HG02884 (cell line): Measurements from ENCODE around the gene IKZF5.

Experiments
- ATAC-seq: cut with Tn5 transposase; IDR thresholded peaks from one replicate; pipeline ENCODE4 v1.9.1; 2021; ENCODE audit warnings: mild to moderate bottlenecking, moderate library complexity; ENCODE audit not compliant: unreplicated experiment

The IKZF5 gene

DNA sequence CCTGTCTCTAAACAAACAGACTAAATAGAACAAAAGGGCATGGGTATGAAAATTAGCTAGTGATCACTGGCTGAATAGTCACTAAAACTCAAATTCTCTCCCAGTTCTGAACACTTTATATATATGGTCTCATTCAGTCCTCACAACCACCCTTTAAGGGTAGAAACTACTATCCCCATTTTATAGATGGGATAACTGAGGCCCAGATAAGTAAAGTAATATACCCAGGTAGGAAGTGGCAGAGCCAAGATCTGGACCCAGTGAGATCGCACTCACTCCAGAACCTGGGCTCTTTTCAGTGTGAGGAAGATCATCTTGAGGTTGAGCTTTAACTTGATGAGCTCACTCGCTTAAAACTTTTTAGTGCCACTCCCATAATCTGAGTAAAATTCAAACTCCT lies 23.9 kb downstream of the IKZF5 start:
- no peak for ATAC-seq

DNA sequence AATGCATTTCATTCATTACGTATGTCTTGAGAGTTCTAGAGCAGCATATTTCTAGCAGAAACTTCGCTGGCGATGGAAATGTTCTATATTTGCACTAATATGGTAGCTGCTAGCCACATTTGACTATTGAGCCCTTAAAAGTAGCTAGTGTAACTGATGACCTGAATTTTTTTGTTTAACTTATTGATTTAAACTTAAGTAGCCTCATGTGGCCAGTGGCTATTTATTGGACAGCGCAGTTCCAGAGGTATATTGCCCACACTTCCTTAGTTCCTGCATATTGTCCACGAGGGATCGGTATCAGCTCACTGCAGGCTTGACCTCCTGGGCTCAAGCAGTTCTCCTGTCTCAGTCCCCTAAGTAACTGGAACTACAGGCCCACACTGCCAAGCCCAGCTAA lies 24.7 kb downstream of the IKZF5 start:
- ATAC-seq = no peak

DNA sequence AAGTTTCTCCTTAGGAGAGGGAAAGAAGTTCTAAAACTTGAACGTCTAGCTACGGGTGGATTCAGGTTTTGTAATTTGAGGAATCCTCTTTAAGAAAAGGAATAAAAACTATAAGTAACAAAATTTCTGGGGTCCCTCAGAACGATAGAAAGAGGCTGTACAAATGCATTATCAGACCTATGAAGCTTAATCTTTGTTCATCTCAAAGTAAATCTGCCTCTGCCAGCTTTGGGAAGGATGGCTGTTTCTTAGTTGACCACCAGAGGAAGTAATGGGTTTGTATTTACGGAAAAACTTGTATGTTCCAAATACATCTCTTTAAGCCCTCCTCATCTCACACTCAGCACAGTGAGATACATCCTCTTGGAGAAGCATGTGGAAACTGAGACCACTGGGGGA lies 27.5 kb downstream of the IKZF5 start:
- ATAC-seq = no peak

DNA sequence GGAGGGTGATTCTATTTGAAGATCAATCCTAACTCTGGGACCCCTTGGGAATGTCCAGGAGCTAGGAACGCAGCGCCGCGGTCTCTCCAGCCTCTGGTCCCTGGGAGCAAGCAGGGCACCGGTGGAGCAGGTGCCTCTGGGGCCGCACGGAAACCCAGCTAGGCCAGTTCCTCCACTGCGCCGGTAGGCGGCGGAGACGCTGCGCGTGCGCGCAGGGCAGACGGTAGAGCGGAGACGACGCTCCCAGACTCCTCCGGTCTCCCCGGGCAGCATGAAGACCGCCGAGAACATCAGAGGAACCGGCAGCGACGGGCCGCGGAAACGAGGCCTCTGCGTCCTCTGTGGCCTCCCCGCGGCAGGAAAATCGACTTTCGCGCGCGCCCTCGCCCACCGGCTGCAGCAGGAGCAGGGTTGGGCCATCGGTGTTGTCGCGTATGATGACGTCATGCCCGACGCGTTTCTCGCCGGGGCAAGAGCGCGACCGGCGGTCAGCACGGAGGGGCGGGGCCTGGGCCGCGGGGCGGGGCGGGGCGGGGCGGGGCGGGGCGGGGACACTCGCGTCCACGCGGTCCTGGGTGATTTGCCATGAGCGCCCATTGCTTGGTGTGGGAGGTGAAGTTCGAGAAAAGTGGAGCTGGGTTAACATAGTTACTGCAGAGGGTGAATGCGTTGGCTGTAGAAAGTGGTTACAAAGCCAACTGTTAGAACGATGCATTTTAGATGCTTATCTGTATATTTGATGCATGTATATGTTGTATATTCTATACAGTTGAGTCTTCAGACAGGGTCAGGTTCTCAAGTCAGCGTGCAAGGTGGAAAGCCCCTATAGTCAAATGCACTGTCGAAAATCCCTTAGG lies 28.2 kb downstream of the IKZF5 start, which contains the start of gene PSTK:
PSTK (plus strand) TSS at position 193 of the 857 bp plus-strand sequence; CDS start at position 272, 79 bp downstream.
- peak; percentile 93 for ATAC-seq

DNA sequence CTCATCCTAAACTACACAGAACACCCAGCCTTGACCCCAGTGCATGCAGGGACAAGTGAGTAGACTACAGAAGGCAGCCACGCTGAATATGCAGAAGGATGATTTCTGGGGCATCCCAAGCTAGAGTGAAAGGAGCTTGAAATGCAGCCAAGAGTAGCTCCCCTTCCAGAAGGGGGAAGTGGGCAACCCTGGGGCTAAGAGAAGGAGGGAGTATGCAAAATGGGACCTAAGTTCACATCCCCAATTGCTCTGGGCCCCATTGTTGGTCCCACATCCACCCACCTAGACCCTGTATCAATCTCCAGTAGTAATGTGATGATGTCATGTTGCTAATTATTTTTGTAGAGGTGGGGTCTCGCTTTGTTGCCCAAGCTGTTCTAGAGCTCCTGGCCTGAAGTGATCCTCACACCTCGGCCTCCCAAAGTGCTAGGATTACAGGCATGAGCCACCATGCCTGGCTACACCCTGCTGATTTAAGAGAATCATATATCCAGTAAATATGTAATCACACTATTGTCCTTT lies 34.0 kb downstream of the IKZF5 start:
- no peak for ATAC-seq

GRCh38 chr10:122974023-122974422 lies 34.6 kb downstream of the IKZF5 start:
- ATAC-seq = no peak

DNA sequence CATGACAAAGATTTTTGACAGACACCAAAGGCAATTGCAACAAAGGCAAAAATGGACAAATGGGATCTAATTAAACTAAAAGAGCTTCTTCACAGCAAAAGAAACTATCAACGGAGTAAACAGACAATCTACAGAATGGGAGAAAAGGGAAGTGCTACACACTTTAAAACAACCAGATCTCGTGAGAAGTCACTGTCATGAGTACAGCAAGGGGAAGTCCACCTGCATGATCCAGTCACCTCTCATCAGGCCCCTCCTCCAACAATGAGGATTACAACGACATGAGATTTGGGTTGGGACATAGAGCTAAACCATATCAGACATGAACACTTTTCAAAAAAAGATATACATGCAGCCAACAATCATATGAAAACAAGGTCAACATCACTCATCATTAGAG lies 39.9 kb downstream of the IKZF5 start:
- no peak for ATAC-seq

DNA sequence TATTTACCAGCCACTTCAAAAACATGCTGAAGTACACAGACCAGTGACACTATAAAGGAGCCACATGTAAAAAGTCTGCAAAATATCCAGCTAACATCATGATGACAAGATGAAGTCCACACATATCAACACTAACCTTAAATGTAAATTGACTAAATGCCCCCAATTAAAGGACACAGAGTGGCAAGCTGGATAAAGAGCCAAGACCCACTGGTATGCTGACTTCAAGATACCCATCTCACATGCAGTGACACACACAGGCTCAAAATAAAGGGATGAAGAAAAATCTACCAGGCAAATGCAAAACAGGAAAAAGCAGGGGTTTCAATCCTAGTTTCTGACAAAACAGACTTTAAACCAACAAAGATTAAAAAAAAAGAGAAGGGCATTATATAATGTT lies 41.7 kb downstream of the IKZF5 start:
- ATAC-seq = no peak

DNA sequence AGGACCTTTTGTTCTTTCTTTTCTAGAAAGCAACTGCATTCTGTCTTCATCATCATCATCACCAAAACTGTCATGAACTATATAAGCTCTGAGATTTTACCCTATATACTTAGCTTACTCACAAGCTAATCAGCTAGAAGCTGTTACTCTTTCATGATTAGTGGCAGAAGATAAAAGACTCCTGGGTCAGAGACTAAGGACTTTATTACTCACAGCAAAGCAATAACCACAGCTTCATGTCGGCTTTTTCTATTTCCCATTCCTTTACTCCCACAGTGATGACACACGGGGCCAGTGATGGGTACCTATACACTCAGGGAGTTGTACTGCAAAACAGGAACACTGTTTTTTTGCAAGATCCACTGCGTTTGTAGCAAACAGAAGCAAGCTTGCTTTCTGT lies 46.2 kb downstream of the IKZF5 start:
- no peak for ATAC-seq

GRCh38 chr10:122957474-122957873 lies 51.1 kb downstream of the IKZF5 start:
- no peak for ATAC-seq

DNA sequence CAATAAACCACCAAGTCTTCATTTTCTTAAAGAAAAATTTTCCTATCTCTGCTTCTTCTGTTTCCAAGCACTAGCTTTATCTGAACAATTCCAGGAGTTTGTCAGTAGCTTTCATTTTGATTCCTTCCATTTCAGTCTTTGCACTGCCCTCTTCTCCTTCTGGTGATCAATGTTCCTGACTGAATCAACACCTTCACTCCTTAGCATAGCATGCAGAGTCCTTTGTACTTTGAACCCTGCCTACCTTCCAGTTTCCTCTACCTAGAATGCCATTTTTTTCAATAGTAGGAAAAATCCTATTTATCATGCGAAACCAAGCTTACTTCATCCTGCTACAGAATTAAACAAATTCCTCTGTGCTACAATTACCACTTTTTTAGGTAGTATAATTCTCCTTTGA lies 52.7 kb downstream of the IKZF5 start:
- no peak for ATAC-seq

GRCh38 chr10:122954731-122955050 lies 53.9 kb downstream of the IKZF5 start:
- ATAC-seq = no peak

- ATAC-seq = peak; percentile 98
Measured at GRCh38 chr10:122953902-122954730, 54.5 kb downstream of the IKZF5 start, which contains the start of gene C10orf88. Gene C10orf88 (minus strand): TSS chr10:122954227. CDS start chr10:122954178, 49 bp downstream.

DNA sequence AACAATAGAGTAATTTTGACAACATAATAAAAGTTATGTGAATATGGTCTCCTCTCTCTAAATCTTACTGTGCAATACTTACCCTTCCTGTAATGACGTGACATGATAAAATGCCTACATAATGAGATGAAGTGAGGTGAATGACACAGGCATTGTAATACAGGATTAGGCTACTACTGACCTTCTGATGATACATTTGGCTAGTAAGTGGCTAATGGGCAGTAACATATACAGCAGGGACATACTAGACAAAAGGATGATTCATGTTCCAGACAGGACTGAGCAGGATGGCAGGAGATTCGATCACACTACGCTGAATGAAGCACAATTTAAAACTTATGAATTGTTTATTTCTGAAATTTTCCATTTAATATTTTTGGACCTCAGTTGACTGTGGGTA lies 59.3 kb downstream of the IKZF5 start:
- ATAC-seq = no peak
